NB4 (cell line): ENCODE measurements around the gene PIK3R4.

Experiments
- DNase-seq: peaks from one replicate; pipeline ENCODE4 v3.0.0; 2010; ENCODE audit warnings: low read depth
- H3K4me3 ChIP-seq: one replicate; pipeline ENCODE4 v1.5.1; 2011; ENCODE audit warnings: mild to moderate bottlenecking, low read depth, low read length, moderate library complexity
- CTCF ChIP-seq: IDR thresholded peaks from one replicate; pipeline ENCODE4 v1.5.1; 2012; ENCODE audit warnings: low read depth, low read length
- MAX ChIP-seq: IDR thresholded peaks from 2 replicates; pipeline ENCODE4 v1.6.1; 2011; ENCODE audit warnings: low read depth, low read length
- MYC ChIP-seq: IDR thresholded peaks from 2 replicates; pipeline ENCODE4 v1.6.1; 2011; ENCODE audit warnings: low read depth, low read length
- POLR2A ChIP-seq: IDR thresholded peaks from 2 replicates; pipeline ENCODE4 v1.6.1; 2011; ENCODE audit warnings: mild to moderate bottlenecking; ENCODE audit not compliant: insufficient read length; ENCODE audit errors: extremely low read depth

PIK3R4 gene

GRCh38 chr3:130699765-130700164 lies 46.9 kb downstream of the PIK3R4 start:
- no peak overlapping the region for H3K4me3 ChIP-seq
- peak; percentile 57 for DNase-seq
- no peak for TF ChIP-seq MAX
- no peak for TF ChIP-seq POLR2A
- TF ChIP-seq MYC: no peak
- TF ChIP-seq CTCF: peak; percentile 50

GRCh38 chr3:130693314-130693713 lies 53.3 kb downstream of the PIK3R4 start:
- DNase-seq: no peak
- no peak overlapping the region for H3K4me3 ChIP-seq
- TF ChIP-seq POLR2A (no peak), MYC (no peak), MAX (no peak), CTCF (no peak)

GRCh38 chr3:130692455-130692854 lies 54.2 kb downstream of the PIK3R4 start:
- TF ChIP-seq POLR2A: no peak
- TF ChIP-seq CTCF: no peak
- no peak for TF ChIP-seq MYC
- TF ChIP-seq MAX: no peak
- DNase-seq: no peak

GRCh38 chr3:130688697-130689470 lies 57.7 kb downstream of the PIK3R4 start:
- no peak for DNase-seq
- no peak for TF ChIP-seq MAX
- no peak for TF ChIP-seq CTCF
- TF ChIP-seq POLR2A: no peak
- no peak for TF ChIP-seq MYC

More at GRCh38 chr3:130692455-130692854, 54.2 kb downstream of the PIK3R4 start:
- no peak overlapping the region for H3K4me3 ChIP-seq

GRCh38 chr3:130688015-130688688 lies 58.5 kb downstream of the PIK3R4 start:
- no peak for DNase-seq
- TF ChIP-seq MYC (no peak), MAX (no peak), CTCF (no peak), POLR2A (no peak)
- H3K4me3 ChIP-seq: no peak overlapping the region

More at GRCh38 chr3:130688697-130689470, 57.7 kb downstream of the PIK3R4 start:
- no peak overlapping the region for H3K4me3 ChIP-seq
